GM18502 (cell line): ENCODE data around the gene ZNF423.
A peak's percentile ranks its signal among the peaks of the same experiment; 100 is the strongest.
"Not testable (repeated sequence)": the region's sequence is repeated elsewhere in the genome, so short reads cannot be mapped to it uniquely, and the experiment has no call there.

Experiments
- ATAC-seq: cut with Tn5 transposase; IDR thresholded peaks from one replicate; pipeline ENCODE4 v1.9.1; 2021; ENCODE audit warnings: mild to moderate bottlenecking; ENCODE audit not compliant: unreplicated experiment, poor library complexity

The ZNF423 gene

DNA sequence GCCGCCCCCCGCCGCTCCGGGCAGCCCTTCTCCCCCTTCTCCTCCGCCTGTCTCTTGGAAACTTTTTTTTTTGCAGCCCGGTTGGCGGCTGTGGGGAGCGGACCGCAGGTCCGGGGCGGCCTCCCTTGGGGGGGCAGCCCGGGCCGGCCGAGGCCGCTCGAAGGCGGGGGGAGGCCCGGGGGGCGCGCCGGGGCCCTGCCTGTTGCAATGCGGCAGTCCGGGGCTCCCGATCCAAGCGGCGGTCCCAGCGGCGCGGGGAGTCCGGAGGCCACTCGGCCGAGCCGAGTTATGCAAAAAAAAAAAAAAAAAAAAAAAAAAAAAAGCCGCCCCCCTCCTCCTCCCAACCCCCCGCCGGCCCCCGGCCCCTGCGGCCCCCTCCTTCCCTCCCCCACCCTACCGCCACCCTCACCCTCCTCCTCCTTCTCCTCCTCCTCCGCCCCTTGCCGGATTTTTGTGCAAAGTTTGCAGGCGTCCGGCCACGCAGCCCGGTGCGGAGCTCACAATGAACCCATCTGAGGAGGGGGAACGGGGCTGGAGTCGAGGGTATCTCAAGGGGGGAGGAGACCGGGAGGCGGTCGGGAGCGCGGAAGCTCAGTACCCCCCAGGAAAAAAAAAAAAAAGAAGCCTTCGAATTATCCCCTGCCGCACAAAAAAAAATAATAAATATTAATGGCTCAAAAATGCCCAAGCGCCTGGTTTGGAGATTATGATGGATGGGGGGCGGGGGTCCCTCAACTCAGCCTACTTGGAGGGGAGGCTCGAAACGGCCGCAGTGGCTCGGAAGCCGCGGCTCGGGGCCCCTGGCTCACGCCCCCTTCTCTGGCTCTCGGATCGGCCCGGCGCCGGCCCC lies at the start of gene ZNF423:
ZNF423 (minus strand) TSS at position 291 of the 850 bp plus-strand sequence. CDS start 338 bp downstream, outside the sequence.
- no peak for ATAC-seq

DNA sequence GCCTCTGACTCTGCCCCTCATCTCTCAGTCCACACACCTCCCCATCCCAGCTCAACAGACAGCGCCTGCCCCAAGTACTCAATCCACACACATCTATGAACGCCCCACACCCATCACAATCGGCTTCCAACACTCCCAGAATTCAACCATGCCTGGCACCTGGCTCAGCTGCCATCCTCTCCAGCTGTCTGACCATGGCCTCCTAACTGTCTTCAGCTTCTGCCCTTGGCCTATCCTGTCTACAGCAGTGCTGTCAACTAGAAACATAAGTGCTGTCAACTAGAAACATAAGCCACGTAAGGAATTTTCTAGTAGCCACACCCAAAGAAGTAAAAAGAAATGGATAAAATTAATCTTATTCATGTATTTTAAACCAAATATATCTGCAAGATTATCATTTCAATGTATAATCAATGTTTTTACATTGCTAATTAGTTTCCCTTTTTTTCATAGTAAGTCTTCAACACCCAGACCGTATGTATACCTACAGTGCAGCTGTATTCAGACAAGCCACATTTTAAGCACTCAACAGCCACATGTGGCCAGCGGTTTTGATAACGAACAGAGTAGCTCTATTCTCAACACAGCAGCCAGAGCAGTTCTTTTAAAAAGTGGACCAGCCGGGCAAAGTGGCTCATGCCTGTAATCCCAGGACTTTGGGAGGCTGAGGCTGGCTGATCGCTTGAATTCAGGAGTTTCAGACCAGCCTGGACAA lies 48.6 kb upstream of the ZNF423 start:
- ATAC-seq = no peak

DNA sequence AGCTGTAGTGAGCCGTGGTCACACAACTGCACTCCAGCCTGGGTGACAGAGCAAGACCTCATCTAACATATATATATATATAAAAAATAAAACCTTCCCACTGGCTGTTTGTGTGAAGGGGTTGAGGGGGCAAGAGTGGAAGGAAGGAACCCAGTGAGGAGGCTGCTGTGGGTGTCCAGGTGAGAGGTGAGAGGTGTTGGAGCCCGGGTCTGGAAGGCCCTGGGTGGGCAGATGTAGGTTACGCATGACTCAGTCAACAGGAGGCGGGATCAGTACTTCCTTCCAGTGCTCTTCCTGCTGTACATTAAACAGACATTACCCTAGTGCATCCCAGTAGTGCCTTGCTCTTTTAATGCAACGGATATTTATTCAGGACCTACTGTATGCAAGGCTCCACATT lies 47.0 kb upstream of the ZNF423 start:
- ATAC-seq = no peak

DNA sequence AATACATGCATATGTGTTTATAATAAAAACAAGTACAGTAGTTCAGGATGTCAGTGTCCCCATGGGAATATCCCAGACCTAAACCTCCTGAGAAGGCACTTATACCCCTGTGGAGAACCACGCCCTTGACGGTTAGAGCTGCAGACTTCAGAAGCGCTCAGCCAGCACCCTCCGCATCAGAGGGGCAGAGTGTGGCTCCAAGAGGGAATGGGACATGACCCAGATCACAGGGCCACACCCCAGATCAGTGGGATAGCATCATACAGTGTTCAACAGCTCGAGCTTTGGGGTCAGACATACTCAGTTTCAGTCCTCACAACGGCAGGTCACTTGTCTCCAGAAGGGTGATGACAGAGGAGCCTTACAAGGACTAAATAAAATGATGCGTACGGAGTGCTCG lies 45.8 kb upstream of the ZNF423 start:
- no peak for ATAC-seq

DNA sequence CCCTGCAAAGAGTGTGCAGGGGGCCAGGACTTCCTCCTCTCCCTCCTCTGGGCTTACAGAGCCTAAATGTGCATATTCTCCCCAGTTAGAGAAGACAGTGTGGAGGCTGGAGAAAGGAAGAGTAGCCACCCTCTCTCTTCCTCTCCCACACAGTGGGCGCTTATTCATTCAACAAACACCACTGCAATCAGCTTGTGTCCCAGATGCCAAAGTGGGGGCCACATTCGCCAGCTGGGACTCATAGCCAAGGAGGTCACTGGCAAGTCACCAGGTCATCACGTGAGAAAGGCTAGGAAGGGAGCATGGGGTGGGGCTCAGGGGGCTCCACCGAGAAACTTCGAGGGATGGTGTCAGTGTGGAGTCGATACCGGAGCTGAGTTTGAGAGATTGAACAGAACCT lies 45.0 kb upstream of the ZNF423 start:
- ATAC-seq = no peak

DNA sequence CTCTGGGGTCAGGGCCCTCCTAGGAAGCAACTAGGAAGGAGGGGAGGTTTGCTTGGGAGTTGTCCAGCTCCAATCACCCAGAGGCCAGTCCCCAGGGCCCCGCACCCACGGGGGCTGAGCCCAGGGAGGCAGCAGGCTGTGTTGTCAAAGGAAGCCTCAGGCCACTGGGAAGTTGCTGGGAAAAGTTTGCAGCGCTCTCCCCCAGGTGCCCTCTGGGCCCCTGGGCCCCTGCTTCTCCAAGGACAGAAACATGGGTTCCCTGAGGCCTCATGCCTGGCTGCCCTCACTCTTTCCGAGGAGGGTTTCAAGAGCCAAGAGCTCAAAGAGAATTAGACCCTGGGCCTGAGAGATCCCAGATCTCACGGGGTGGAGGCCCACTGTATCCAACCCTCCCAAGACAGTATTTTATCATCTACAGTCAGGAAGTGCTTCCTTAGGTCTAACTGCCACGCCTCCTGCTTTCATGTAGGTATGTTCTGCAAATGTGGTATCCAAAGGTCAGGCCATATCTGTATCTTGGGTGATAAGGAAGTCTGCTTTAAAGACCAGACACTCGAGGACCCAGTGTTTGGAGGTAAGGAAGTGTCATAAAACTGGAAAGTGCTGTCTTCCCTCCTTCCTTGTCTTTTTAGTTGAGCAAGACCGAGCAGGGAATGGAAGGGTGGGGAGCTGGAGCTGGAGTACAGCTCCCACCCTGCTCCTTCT lies 44.2 kb upstream of the ZNF423 start:
- ATAC-seq = no peak

DNA sequence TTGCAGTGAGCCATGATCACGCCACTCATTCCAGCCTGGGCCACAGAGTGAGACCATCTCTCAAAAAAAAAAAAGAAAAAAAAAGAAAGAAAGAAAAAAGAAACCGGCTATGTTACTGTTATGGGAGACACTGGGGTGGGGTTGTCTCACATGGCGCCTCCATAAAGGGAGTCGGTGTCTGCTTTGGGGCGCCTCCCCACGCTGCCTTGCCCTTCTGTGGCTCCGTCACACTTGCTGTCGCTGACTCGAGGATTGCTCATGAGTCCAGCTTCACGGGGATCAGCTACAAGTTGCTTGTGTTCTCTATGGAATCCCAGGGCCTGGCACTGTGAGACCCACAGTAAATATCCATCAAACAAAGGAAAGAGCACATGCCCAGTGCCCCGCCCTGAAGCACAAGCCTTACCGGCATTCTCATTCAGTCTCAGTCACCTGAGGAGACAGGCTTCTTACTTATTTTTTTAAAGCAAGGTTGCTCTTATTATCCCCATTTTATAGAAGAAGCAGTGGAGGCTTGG lies 40.6 kb upstream of the ZNF423 start:
- ATAC-seq = no peak

DNA sequence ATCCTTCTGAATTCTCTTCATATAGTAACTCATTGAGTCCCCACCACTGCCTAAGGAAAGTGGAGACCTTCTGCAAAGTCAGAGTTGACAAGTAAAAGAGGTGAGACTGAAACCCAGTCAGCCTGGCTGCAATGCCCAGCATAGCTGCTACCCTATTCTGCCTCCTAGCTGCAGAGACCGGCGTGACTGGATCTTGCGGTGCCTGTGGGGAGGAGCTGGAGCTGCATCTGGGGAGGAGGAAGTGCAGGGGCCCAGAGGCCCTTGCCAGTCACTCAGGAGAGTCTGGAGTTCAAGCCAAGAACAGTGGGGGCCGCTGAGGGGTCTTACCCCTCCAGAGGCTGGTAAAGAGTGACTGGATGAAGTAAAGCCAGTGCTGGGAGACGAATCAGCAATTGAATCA lies 35.0 kb upstream of the ZNF423 start:
- ATAC-seq = peak; percentile 47

DNA sequence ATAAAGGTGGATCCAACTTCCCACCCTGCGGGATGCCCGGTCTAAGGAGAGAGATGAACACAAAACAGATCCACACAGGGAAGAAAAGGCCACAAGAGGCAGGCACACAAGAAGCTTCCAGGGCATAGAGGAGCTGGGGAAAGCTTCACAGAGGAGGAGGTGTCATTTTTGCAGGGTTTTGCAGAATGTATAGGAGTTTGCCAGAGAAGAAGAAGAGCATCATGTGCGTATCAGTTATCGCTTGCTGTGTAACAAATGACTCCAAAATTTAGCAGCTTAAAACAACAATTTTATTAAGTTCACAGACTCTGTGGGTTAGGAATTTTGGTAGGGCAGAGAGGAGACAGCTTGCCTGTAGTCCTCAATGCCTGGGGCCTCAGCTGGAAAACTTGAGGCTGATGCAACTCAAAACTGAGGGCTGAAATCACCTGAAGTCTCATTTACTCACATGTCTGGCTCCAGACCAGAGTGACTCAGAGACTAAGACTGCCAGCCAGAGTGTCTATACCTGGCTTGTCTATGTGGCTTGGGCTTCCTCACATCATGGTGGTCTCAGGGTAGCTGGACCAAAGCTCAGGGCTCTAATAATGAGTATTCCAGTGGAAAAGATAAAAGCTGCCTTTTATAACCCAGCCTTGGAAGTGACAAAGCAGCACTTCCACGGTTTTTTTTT lies 33.9 kb upstream of the ZNF423 start:
- ATAC-seq = no peak

DNA sequence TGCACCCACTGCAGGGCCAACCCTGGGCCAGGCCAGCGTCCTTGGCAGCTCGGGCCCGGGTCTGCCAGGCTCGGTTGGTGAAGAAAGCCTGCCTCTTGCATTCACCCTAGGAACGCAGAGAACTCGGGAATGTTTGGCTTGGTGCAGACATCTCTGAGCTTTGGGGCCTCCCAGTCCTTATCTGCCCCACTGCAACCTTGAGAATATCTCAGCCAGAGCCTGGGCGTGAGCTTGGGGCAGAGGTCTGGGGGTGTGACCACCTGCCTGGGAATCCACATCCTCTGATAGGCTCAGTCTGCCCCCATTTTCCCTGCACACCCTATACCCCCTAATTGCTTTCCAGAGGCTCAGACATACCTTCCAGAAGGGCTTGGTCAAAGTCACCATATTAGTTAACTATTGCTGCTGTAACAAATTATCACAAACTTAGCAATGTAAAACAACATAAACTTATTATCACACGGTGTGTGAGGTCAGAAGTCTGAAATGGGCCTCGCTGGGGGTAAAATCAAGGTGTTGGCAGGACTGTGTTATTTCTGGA lies 30.7 kb upstream of the ZNF423 start:
- ATAC-seq = no peak

DNA sequence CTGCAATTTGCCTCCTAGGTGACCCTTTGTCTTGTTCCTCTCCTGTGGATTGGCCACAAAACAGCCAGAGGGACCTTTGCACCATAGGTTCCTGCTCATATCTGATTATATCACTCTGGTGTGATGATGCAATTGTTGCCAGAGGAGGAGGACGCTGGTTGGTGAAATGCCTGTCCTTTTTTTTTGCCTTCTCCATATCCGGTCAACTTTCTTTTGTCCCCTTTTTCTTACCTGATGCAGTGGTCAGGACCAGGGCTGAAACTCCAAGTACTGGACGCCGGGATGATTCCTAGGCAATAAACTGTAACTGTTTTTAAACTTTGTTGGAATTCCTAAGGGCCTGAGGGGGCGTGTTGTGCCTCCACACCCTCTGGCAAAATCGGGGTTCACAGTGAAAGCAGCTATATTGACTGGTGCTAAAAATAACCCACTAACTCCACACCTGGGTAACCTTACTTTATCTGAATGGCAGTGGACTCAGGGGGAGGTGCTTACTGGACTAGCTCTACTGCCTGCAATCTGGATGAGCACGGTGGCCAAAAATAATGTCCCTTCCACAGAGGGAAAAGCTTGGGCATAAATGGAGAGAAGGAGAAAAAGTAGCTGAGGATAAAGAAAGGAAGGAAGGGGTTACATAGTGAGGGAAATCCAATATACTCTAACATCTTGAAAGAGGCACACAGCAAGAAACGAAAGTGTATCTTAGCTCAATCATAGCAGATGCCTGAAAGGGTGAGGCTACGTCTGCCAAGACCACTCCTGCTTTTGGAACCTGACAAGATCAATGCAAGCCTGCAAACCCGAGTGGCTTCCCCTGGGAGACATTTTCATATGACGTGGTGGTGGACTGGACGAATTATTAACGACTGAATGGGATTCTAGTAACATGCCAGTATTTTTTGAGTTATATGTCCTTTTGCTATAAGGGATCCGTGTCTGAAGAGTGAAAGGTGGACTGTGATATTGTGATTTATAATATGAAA lies 28.4 kb upstream of the ZNF423 start:
- no peak for ATAC-seq

DNA sequence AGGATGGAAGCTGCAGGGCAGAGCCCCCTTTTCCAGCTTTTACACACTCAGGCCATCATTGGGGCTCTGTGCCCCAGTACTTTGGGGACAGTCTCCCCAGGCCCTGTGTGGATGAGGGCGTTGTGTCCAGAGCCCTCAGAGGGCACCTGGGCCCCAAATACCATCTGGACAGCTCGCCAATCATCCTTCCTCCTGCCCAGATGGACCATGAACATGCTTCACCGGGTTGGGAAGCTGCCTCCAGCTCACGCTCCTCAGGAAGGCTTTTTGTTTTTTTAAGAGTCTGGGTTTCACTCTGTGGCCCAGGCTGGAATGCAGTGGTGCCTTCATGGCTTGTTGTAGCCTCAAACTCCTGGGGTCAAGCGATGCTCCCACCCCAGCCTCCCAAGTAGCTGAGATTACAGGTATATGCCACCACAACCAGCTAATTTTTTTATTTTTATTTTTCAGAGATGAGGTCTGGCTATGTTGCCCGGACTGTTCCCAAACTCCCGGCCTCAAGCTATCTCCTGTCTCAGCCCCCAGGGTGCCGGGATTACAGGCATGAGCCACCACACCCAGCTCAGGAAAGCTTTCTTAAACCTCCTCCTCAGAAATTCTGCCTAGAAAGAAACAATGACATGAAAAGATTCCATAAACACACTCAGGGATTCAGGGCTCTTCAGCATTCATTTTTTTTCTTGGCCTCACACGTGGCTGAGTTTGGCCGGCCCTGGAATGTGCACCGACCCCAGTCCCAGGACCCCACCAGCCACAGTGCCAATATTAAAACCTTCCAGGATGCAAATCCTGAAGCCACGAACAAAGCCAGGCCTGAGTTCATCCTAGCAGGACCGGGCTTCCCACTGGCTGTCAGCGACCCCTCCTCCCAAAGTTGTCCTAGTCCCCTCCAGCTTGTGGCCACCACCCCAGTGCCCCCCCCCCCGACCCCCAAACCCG lies 27.4 kb upstream of the ZNF423 start:
- ATAC-seq = no peak

DNA sequence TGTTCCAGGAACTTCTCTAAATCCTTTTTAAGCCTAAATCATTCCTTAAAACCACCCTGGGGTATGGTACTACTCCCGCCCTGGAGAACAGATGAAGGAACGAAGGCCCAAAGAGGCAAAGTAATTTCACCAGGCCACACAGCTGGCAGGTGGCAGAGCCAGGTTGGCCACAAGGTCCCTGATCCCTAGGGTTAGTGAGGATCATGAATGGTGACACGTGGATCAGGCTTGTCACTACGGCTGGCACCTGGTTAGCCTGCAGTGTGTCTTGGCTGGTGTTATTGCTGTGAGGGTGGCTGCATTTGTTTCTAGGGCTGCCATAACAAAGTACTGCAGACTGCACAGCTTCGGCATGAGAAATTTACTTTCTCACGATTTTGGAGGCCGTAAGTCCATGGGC lies 26.0 kb upstream of the ZNF423 start:
- ATAC-seq = no peak

DNA sequence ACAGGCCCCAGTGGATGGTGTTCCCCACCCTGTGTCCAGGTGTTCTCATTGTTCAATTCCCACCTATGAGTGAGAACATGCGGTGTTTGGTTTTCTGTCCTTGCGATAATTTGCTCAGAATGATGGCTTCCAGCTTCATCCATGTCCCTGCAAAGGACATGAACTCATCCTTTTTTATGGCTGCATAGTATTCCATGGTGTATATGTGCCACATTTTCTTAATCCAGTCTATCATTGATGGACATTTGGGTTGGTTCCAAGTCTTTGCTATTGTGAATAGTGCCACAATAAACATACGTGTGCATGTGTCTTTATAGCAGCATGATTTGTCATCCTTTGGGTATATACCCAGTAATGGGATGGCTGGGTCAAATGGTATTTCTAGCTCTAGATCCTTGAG lies 22.6 kb upstream of the ZNF423 start:
- ATAC-seq = not testable (repeated sequence)

DNA sequence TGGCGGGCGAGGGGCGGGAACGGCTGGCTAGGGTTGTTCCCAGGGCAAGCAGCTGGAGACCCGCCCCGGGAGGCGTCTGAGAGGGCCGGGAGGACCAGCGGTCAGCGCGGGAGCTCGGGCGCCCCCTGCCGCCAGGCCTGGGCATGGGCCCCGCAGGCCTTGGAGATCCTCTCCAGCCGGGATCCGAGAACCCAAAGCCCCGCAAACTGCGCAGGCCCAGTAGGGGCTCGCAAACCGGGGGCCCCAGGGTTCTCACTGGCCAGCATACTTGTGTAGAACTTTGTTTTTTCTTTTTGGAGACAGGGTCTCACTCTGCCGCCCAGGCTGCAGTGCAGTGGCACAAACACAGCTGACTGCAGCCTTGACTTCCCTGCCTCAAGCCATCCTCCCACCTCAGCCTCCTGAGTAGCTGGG lies 20.8 kb upstream of the ZNF423 start:
- ATAC-seq = no peak

DNA sequence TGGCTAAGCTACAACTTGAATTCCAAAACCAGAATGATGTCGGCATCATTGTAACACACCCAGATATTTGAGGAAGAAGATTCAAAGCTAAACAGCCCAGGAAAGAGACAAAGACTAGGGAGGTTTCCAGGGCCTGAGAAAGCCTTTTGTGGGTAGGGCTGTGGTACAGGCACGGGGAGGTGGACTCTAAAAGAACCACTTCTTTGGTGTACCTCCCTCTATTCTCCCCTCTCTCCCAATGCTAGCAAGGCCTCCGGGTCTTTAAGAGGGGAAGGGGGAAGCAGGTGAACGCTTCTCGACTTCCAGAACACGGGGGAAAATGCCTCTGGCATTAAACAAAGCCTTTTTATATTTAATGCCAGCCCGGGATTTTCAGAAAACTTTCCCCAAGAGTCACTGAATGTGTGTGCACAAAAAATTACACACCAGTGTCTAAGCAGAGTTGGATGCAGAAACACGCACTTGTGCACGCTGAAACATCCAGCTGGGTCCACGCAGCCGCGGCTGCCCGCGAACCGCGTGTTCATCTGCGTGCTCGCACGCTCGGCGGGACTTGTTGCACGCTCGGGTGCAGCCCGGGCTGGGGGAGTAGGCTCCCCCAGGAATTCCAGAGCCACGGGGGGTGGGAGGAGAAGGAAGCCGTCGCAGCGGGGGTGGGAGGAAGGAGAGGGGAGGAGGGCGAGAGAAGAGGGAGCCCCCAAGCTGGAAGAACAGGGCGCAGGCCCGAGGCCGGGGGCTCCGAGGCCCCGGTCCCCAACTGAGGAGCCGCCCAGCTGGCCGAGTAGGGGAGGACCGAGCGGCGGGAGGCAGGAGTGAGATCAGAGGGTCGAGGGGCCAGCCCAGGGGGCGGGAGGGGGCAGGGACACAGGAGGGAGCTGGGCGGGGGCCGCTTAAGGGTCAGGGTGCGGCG lies 20.1 kb upstream of the ZNF423 start:
- no peak for ATAC-seq
